Caco-2 (cell line): Measurements from ENCODE around the gene SLC12A7. TPM values are rescaled to one million over a fixed set of nuclear protein-coding genes. Genes with fewer than 3 reads are reported as not detected.

ENCODE experiments used
- BruUV-seq: library from RNA; stranded (reverse); fragments of 400-500 nt; replicated peaks from 2 replicates; lab custom pipeline; 2021; lab: Mats Ljungman, UMichigan
- CTCF ChIA-PET: fragments of 300-600 bp; sonication (Branson Sonifier 250); formaldehyde crosslinking; loops from one replicate; lab custom pipeline; 2022; ENCODE audit warnings: antibody characterized with exemption; lab: Charles Lee
- POLR2A ChIA-PET: fragments of 300-600 bp; sonication (Branson Sonifier 250); formaldehyde crosslinking; loops from one replicate; lab custom pipeline; 2022; ENCODE audit warnings: antibody characterized with exemption; lab: Charles Lee
- DNase-seq, 2 experiments: peaks; one replicate each; pipeline versions ENCODE4 v3.0.0 to v3.0.0-alpha.2; 2020 to 2022
- H3K27me3 ChIP-seq: replicated peaks from 2 replicates; pipeline ENCODE4 v1.6.0; 2011; ENCODE audit warnings: low read length; ENCODE audit not compliant: control insufficient read depth, insufficient read depth
- H3K36me3 ChIP-seq: 2 replicates; pipeline ENCODE4 v1.5.1; 2011; ENCODE audit warnings: low read length; ENCODE audit not compliant: control insufficient read depth, insufficient read depth
- H3K4me1 ChIP-seq: fragments of 250-450 bp; sonication (Bioruptor Pico); 2 replicates; pipeline ENCODE4 v1.5.1; 2020; ENCODE audit warnings: mild to moderate bottlenecking
- H3K4me3 ChIP-seq: 2 replicates; pipeline ENCODE4 v1.5.1; 2011; ENCODE audit warnings: low read depth, mild to moderate bottlenecking, control low read depth, low read length
- H3K9me3 ChIP-seq: fragments of 250-450 bp; sonication (Bioruptor Pico); 2 replicates; pipeline ENCODE4 v1.5.1; 2020; ENCODE audit warnings: mild to moderate bottlenecking, moderate library complexity
- H3K27ac Mint-ChIP-seq: one replicate; pipeline ENCODE4 v1.8.0; 2022; ENCODE audit warnings: mixed read lengths; ENCODE audit not compliant: unreplicated experiment
- H3K27me3 Mint-ChIP-seq: one replicate; pipeline ENCODE4 v1.8.0; 2022; ENCODE audit warnings: mixed read lengths; ENCODE audit not compliant: insufficient read depth, unreplicated experiment
- H3K36me3 Mint-ChIP-seq: one replicate; pipeline ENCODE4 v1.8.0; 2022; ENCODE audit warnings: mild to moderate bottlenecking, mixed read lengths; ENCODE audit not compliant: insufficient read depth, unreplicated experiment
- H3K4me1 Mint-ChIP-seq: one replicate; pipeline ENCODE4 v1.8.0; 2022; ENCODE audit warnings: low read depth, mixed read lengths; ENCODE audit not compliant: unreplicated experiment
- H3K4me3 Mint-ChIP-seq: one replicate; pipeline ENCODE4 v1.8.0; 2022; ENCODE audit warnings: mild to moderate bottlenecking, moderate library complexity, mixed read lengths; ENCODE audit not compliant: unreplicated experiment
- H3K9me3 Mint-ChIP-seq: one replicate; pipeline ENCODE4 v1.8.0; 2022; ENCODE audit warnings: mixed read lengths; ENCODE audit not compliant: unreplicated experiment
- intact Hi-C: fragments of 100-400 bp; cut with micrococcal nuclease; formaldehyde crosslinking; loops from one replicate; pipeline ENCODE4 v1.10.0; 2022; ENCODE audit not compliant: unreplicated experiment
- total RNA-seq: library from RNA; stranded (reverse); gene quantifications from 2 replicates; pipeline ENCODE4 v1.2.3, GENCODE V29; 2022
- TF ChIP-seq, protein P1 (sequence below), 2 experiments: fragments of 200-600 bp in 1 of 2; IDR thresholded peaks; 1 replicate in 1 of 2; 2 replicates in 1 of 2; pipeline versions ENCODE4 v1.5.1 to v1.8.0; 2011 to 2022; ENCODE audit warnings: antibody characterized with exemption in 1 of 2, control low read depth in 1 of 2, inconsistent platforms in 1 of 2, low read depth in 1 of 2, low read length in 1 of 2, mild to moderate bottlenecking in 1 of 2, moderate library complexity in 1 of 2; ENCODE audit not compliant: insufficient read depth in 1 of 2, severe bottlenecking in 1 of 2, unreplicated experiment in 1 of 2

Gene SLC12A7
- total RNA-seq, 1 experiment from 2014 or later, result 41.7 TPM

DNA sequence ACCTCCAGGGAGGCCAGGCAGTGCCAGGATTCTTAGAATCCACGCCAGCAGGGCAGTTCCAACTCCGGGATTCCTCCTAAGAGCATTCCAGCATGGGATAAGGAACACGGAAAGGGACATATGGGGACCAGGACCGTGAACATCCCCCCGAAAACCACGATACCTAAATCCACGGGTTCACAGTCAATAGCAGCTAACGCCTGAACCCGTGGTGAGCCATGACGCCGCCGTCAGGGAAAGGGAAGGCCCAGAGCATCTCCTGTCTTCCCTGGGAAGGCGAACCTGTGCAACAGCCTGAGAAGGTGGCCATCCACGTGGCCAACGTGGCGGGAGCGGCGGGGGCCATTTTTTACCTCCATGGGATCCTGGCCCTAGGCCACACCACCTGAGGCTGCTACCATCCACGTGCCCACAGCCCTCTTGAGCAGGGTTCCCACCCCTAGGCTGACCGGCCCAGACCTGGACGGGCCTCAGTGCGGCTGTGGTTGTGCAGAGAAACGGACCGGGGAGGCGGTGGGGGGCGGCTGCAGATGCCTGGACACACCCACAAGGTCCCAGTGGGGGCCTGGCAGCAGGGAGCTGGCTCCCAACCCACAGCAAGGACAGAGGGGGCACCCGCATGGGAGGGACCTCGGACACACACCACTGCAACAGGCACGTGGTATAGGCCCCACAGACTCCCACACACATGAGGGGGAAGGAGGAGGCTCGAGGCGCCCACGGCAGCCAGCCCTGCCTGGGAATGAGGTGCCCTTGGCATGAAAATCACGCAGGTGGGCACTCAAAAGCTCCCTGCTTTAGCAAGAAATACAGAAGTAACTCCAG lies 42.8 kb downstream of the SLC12A7 start:
- POLR2A ChIA-PET, result no interaction called here
- TF ChIP-seq, protein P1, sequence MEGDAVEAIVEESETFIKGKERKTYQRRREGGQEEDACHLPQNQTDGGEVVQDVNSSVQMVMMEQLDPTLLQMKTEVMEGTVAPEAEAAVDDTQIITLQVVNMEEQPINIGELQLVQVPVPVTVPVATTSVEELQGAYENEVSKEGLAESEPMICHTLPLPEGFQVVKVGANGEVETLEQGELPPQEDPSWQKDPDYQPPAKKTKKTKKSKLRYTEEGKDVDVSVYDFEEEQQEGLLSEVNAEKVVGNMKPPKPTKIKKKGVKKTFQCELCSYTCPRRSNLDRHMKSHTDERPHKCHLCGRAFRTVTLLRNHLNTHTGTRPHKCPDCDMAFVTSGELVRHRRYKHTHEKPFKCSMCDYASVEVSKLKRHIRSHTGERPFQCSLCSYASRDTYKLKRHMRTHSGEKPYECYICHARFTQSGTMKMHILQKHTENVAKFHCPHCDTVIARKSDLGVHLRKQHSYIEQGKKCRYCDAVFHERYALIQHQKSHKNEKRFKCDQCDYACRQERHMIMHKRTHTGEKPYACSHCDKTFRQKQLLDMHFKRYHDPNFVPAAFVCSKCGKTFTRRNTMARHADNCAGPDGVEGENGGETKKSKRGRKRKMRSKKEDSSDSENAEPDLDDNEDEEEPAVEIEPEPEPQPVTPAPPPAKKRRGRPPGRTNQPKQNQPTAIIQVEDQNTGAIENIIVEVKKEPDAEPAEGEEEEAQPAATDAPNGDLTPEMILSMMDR (IDR thresholded peaks at IDR 0.05; ENCODE audit: insufficient read depth in 1 of 2, low read depth in 1 of 2, low read length in 1 of 2, severe bottlenecking in 1 of 2, unreplicated experiment in 1 of 2), result no peak
- Mint-ChIP-seq H3K27ac (no peak overlapping the region), H3K27me3 (no peaks in the 10 kb centered on the region), H3K4me3 (no peak overlapping the region), H3K9me3 (no peaks in the 10 kb centered on the region), H3K4me1 (no peaks in the 10 kb centered on the region), H3K36me3 (peaks cover 18% of the 10 kb centered on the region)
- no peak overlapping the region for H3K4me3 ChIP-seq
- H3K36me3 ChIP-seq, result peaks cover 1% of the 10 kb centered on the region
- intact Hi-C loops, result no loop called here
- DNase-seq, result no peak
- no peaks in the 10 kb centered on the region for H3K4me1 ChIP-seq
- CTCF ChIA-PET, result no interaction called here
- no TSS peak for BruUV-seq
- no peaks in the 10 kb centered on the region for H3K27me3 ChIP-seq
- H3K9me3 ChIP-seq, result no peaks in the 10 kb centered on the region

GRCh38 chr5:1068204-1068894 lies 43.5 kb downstream of the SLC12A7 start:
- ChIA-PET CTCF (no interaction called here), POLR2A (no interaction called here)
- Mint-ChIP-seq H3K9me3 (no peaks in the 10 kb centered on the region), H3K27me3 (no peaks in the 10 kb centered on the region), H3K4me3 (no peak overlapping the region), H3K4me1 (no peaks in the 10 kb centered on the region), H3K27ac (no peak overlapping the region), H3K36me3 (peaks cover 12% of the 10 kb centered on the region)
- TF ChIP-seq, protein P1 (IDR thresholded peaks at IDR 0.05; ENCODE audit: insufficient read depth in 1 of 2, low read depth in 1 of 2, low read length in 1 of 2, severe bottlenecking in 1 of 2, unreplicated experiment in 1 of 2), result no peak
- BruUV-seq, result no TSS peak
- no peak for DNase-seq
- Histone ChIP-seq H3K9me3 (no peaks in the 10 kb centered on the region), H3K4me3 (no peak overlapping the region), H3K36me3 (peaks cover 1% of the 10 kb centered on the region), H3K4me1 (no peaks in the 10 kb centered on the region), H3K27me3 (no peaks in the 10 kb centered on the region)
- intact Hi-C loops, result no loop called here

GRCh38 chr5:1067141-1068121 lies 44.4 kb downstream of the SLC12A7 start:
- Mint-ChIP-seq H3K9me3 (no peaks in the 10 kb centered on the region), H3K27me3 (no peaks in the 10 kb centered on the region), H3K36me3 (peaks cover 13% of the 10 kb centered on the region), H3K4me3 (no peak overlapping the region), H3K27ac (peak overlapping the region; percentile 32), H3K4me1 (no peaks in the 10 kb centered on the region)
- Histone ChIP-seq H3K4me1 (no peaks in the 10 kb centered on the region), H3K36me3 (peaks cover 1% of the 10 kb centered on the region), H3K9me3 (no peaks in the 10 kb centered on the region), H3K27me3 (no peaks in the 10 kb centered on the region), H3K4me3 (no peak overlapping the region)
- TF ChIP-seq, protein P1 (IDR thresholded peaks at IDR 0.05; ENCODE audit: insufficient read depth in 1 of 2, low read depth in 1 of 2, low read length in 1 of 2, severe bottlenecking in 1 of 2, unreplicated experiment in 1 of 2), result no peak
- BruUV-seq, result no TSS peak
- CTCF ChIA-PET, result no interaction called here
- intact Hi-C loops, result no loop called here
- DNase-seq, result no peak
- POLR2A ChIA-PET, result interaction anchor here (0.7 kb wide), 1 partner anchor 9 kb away, joined by 3 read pairs; no protein-coding TSS in a partner anchor
